Neural cell (in vitro differentiated cells): ENCODE results near the gene GRWD1. TPM values are rescaled to one million over a fixed set of nuclear protein-coding genes. Genes with fewer than 3 reads are reported as not detected.

Experiments used
- H2AFZ ChIP-seq: fragments of 200-600, 300-800 bp; sonication (generic), shearing (Covaris generic); 2 replicates; pipeline ENCODE4 v1.6.0; 2014; ENCODE audit warnings: low read depth, mild to moderate bottlenecking, antibody characterized with exemption, low read length, moderate library complexity
- H3F3A ChIP-seq: fragments of 200-600 bp; shearing (Covaris generic); 2 replicates; pipeline ENCODE4 v1.6.1; 2016; ENCODE audit warnings: mild to moderate bottlenecking, moderate library complexity, mixed read lengths, antibody characterized with exemption, low read length; ENCODE audit not compliant: insufficient read depth, poor library complexity, severe bottlenecking
- H3K27ac ChIP-seq: fragments of 200-600, 300-800 bp; sonication (generic), shearing (Covaris generic); 2 replicates; pipeline ENCODE4 v1.5.1; 2014; ENCODE audit warnings: mild to moderate bottlenecking, low read length, moderate library complexity
- H3K27me3 ChIP-seq: fragments of 300-800, 200-600 bp; sonication (generic), shearing (Covaris generic); 2 replicates; pipeline ENCODE4 v1.6.0; 2014; ENCODE audit warnings: mild to moderate bottlenecking, low read depth, low read length, moderate library complexity; ENCODE audit not compliant: insufficient read depth
- H3K36me3 ChIP-seq: fragments of 300-800, 200-600 bp; sonication (generic), shearing (Covaris generic); 2 replicates; pipeline ENCODE4 v1.5.1; 2014; ENCODE audit warnings: mild to moderate bottlenecking, antibody characterized with exemption, low read length, moderate library complexity; ENCODE audit not compliant: insufficient read depth
- H3K4me2 ChIP-seq: fragments of 300-800, 200-600 bp; sonication (generic), shearing (Covaris generic); 2 replicates; pipeline ENCODE4 v1.6.0; 2014; ENCODE audit warnings: mild to moderate bottlenecking, low read length
- H3K4me3 ChIP-seq: fragments of 300-800, 200-600 bp; sonication (generic), shearing (Covaris generic); 2 replicates; pipeline ENCODE4 v1.5.1; 2014; ENCODE audit warnings: mild to moderate bottlenecking, low read length, moderate library complexity
- H3K79me2 ChIP-seq: fragments of 200-600 bp; shearing (Covaris generic); replicated peaks from 2 replicates; pipeline ENCODE4 v1.6.0; 2014; ENCODE audit warnings: mild to moderate bottlenecking, low read length, moderate library complexity; ENCODE audit not compliant: insufficient read depth
- H3K9ac ChIP-seq: fragments of 300-800, 200-600 bp; sonication (generic), shearing (Covaris generic); 2 replicates; pipeline ENCODE4 v1.6.1; 2016; ENCODE audit warnings: mild to moderate bottlenecking, low read length, mixed read lengths
- H3K9me2 ChIP-seq: fragments of 200-600 bp; shearing (Covaris generic); 2 replicates; pipeline ENCODE4 v1.6.1; 2016; ENCODE audit warnings: mild to moderate bottlenecking, low read length, mixed read lengths; ENCODE audit not compliant: insufficient read depth
- H3K9me3 ChIP-seq: fragments of 200-600, 300-800 bp; sonication (generic), shearing (Covaris generic); 2 replicates; pipeline ENCODE4 v1.6.1; 2016; ENCODE audit warnings: mild to moderate bottlenecking, mixed run types, low read length, moderate library complexity, mixed read lengths
- H4K20me1 ChIP-seq: fragments of 200-600 bp; shearing (Covaris generic); 2 replicates; pipeline ENCODE4 v1.6.1; 2016; ENCODE audit warnings: mild to moderate bottlenecking, mixed run types; ENCODE audit not compliant: insufficient read depth
- CTCF ChIP-seq: fragments of 450-650 bp; IDR thresholded peaks from 2 replicates; pipeline ENCODE4 v1.5.1; 2014; ENCODE audit warnings: antibody characterized with exemption, mild to moderate bottlenecking, moderate library complexity; ENCODE audit not compliant: poor library complexity, severe bottlenecking
- EP300 ChIP-seq: fragments of 450-650 bp; conservative IDR thresholded peaks from 2 replicates; pipeline ENCODE4 v1.6.1; 2014; ENCODE audit warnings: antibody characterized with exemption, mild to moderate bottlenecking, moderate library complexity; ENCODE audit not compliant: poor library complexity, severe bottlenecking
- EZH2 ChIP-seq: fragments of 200-600, 300-800 bp; shearing (Covaris generic), sonication (generic); IDR thresholded peaks from 2 replicates; pipeline ENCODE4 v1.6.1; 2014; ENCODE audit warnings: antibody characterized with exemption, low read length, borderline replicate concordance, mild to moderate bottlenecking; ENCODE audit not compliant: insufficient read depth, poor library complexity, severe bottlenecking
- MXI1 ChIP-seq: fragments of 450-650 bp; conservative IDR thresholded peaks from 2 replicates; pipeline ENCODE4 v1.6.1; 2014; ENCODE audit warnings: antibody characterized with exemption, mild to moderate bottlenecking; ENCODE audit not compliant: poor library complexity, severe bottlenecking
- RAD21 ChIP-seq: fragments of 450-650 bp; conservative IDR thresholded peaks from 2 replicates; pipeline ENCODE4 v1.6.1; 2014; ENCODE audit warnings: antibody characterized with exemption, mild to moderate bottlenecking, moderate library complexity
- REST ChIP-seq: IDR thresholded peaks from 2 replicates; pipeline ENCODE4 v1.6.1; 2012; ENCODE audit warnings: borderline replicate concordance
- SMC3 ChIP-seq: fragments of 450-650 bp; conservative IDR thresholded peaks from 2 replicates; pipeline ENCODE4 v1.6.1; 2014; ENCODE audit warnings: antibody characterized with exemption, mild to moderate bottlenecking, moderate library complexity; ENCODE audit not compliant: poor library complexity
- TAF1 ChIP-seq: IDR thresholded peaks from 2 replicates; pipeline ENCODE4 v1.6.1; 2012; ENCODE audit warnings: low read depth
- polyA plus RNA-seq: library from polyadenylated mRNA; depleted of rRNA; stranded (reverse); fragments of >200 nt; gene quantifications from 2 replicates; pipeline ENCODE4 v1.2.3, GENCODE V29; 2014

GRWD1 gene
- polyA plus RNA-seq, 1 donor from 2014 or later: 11.8 TPM

- Histone ChIP-seq H3K79me2 (peaks cover 13% of the 10 kb centered on the region), H3K36me3 (no peaks in the 10 kb centered on the region), H3K4me3 (no peak overlapping the region), H2AFZ (no peak overlapping the region), H3K27me3 (no peaks in the 10 kb centered on the region), H4K20me1 (peaks cover under 1% of the 10 kb centered on the region), H3K9ac (no peak overlapping the region), H3F3A (no peaks in the 10 kb centered on the region), H3K4me2 (no peak overlapping the region), H3K9me3 (no peaks in the 10 kb centered on the region), H3K9me2 (no peaks in the 10 kb centered on the region), H3K27ac (no peak overlapping the region)
- no peak for TF ChIP-seq EP300
- TF ChIP-seq MXI1: no peak
- no peak for TF ChIP-seq EZH2
- no peak for TF ChIP-seq REST
- TF ChIP-seq TAF1: no peak
- no peak for TF ChIP-seq RAD21
- TF ChIP-seq CTCF: no peak
Observed at GRCh38 chr19:48475369-48476068, 29.7 kb downstream of the GRWD1 start.

- Histone ChIP-seq H3K36me3 (no peaks in the 10 kb centered on the region), H2AFZ (no peak overlapping the region), H3K4me2 (no peak overlapping the region), H3K9me2 (no peaks in the 10 kb centered on the region), H3K79me2 (peaks cover 6% of the 10 kb centered on the region), H3K4me3 (no peak overlapping the region), H3K9ac (no peak overlapping the region), H3F3A (no peaks in the 10 kb centered on the region), H3K27me3 (no peaks in the 10 kb centered on the region), H3K27ac (no peak overlapping the region), H3K9me3 (no peaks in the 10 kb centered on the region), H4K20me1 (no peaks in the 10 kb centered on the region)
- TF ChIP-seq TAF1 (no peak), EZH2 (no peak), SMC3 (no peak), EP300 (no peak), CTCF (no peak)
Observed at GRCh38 chr19:48476176-48476575, 30.4 kb downstream of the GRWD1 start.
